HG02970 (cell line): Measurements from ENCODE around the gene DAPK1.

Experiments
- ATAC-seq: cut with Tn5 transposase; IDR thresholded peaks from one replicate; pipeline ENCODE4 v1.9.1; 2021; ENCODE audit warnings: mild to moderate bottlenecking, moderate library complexity, moderate number of reproducible peaks; ENCODE audit not compliant: unreplicated experiment, low FRiP score

Gene DAPK1

GRCh38 chr9:87586731-87587355, 89.2 kb downstream of the DAPK1 start:
- no peak for ATAC-seq

GRCh38 chr9:87587356-87587745, 89.7 kb downstream of the DAPK1 start:
- no peak for ATAC-seq

- ATAC-seq = no peak
Observed at GRCh38 chr9:87587864-87588263, 90.2 kb downstream of the DAPK1 start.

- no peak for ATAC-seq
Observed at GRCh38 chr9:87588339-87588738, 90.7 kb downstream of the DAPK1 start.

- no peak for ATAC-seq
Observed at GRCh38 chr9:87590996-87591395, 93.3 kb downstream of the DAPK1 start.

GRCh38 chr9:87592554-87593358, 95.1 kb downstream of the DAPK1 start:
- ATAC-seq = no peak

- no peak for ATAC-seq
Observed at GRCh38 chr9:87593359-87593980, 95.8 kb downstream of the DAPK1 start.

- ATAC-seq = no peak
Observed at GRCh38 chr9:87594194-87594593, 96.5 kb downstream of the DAPK1 start.

- no peak for ATAC-seq
Observed at GRCh38 chr9:87594662-87595061, 97.0 kb downstream of the DAPK1 start.

- ATAC-seq = no peak
Observed at GRCh38 chr9:87595610-87596009, 97.9 kb downstream of the DAPK1 start.

- ATAC-seq = no peak
Observed at GRCh38 chr9:87596862-87597261, 99.2 kb downstream of the DAPK1 start.

GRCh38 chr9:87597710-87598443, 100.2 kb downstream of the DAPK1 start:
- ATAC-seq = no peak

GRCh38 chr9:87599901-87600610, 102.4 kb downstream of the DAPK1 start:
- no peak for ATAC-seq

- no peak for ATAC-seq
Observed at GRCh38 chr9:87601176-87601575, 103.5 kb downstream of the DAPK1 start.

GRCh38 chr9:87601595-87601994, 103.9 kb downstream of the DAPK1 start:
- no peak for ATAC-seq

GRCh38 chr9:87602933-87603643, 105.4 kb downstream of the DAPK1 start:
- no peak for ATAC-seq

GRCh38 chr9:87603854-87604490, 106.3 kb downstream of the DAPK1 start:
- no peak for ATAC-seq

- ATAC-seq = no peak
Observed at GRCh38 chr9:87604886-87605588, 107.4 kb downstream of the DAPK1 start.

GRCh38 chr9:87605676-87606075, 108.0 kb downstream of the DAPK1 start:
- no peak for ATAC-seq
